ENCODE results near the gene GPLD1. TPM values are rescaled to one million over a fixed set of nuclear protein-coding genes. Genes with fewer than 3 reads are reported as not detected.

Gene GPLD1
- total and polyA plus RNA-seq, 10 donors = 0.15 to 4.3 (median 1.8) TPM

DNA sequence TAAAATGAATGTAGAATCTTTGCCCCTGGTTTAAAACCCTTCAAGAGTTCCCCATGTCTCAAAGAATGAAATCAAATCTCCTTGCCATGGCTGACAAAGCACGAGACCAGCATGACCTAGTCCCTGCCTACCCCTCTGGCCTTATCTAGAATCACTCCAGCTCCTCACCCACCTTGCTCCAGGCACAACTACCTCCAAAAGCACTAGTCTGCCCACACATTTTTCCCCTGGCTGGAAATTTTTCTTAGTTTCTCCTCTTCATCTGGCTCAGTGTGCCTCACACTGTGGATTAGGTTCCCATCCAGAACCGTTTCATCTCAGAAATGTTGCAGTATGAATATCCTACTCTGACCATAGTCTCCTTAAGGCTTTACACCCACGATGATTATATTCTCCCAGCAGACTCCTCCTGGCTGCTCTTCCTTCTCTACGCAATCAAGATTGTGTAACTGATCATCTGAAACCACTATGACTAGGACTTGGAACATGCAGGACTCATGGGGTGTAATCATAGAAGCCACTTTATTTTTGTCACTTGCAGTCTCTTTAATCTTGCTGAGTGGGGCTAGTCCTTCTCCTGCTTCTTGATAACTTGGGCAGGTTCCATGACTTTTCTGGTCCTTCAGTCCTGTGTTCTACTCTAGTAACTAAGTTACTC is 94.5 kb downstream of the GPLD1 start:
- H3K27me3 ChIP-seq (replicated peaks in 1 of 7) = peaks cover 0 to 29% (median 0%) of the 10 kb centered on the region in 7 donors
- DNase-seq = no peak
- H3K4me1 ChIP-seq = no peaks in the 10 kb centered on the region
- TF ChIP-seq POLR2A (IDR thresholded peaks at IDR 0.05) (no peak), POLR2AphosphoS5 (IDR thresholded peaks at IDR 0.05) (no peak)
- TF ChIP-seq, protein P1, sequence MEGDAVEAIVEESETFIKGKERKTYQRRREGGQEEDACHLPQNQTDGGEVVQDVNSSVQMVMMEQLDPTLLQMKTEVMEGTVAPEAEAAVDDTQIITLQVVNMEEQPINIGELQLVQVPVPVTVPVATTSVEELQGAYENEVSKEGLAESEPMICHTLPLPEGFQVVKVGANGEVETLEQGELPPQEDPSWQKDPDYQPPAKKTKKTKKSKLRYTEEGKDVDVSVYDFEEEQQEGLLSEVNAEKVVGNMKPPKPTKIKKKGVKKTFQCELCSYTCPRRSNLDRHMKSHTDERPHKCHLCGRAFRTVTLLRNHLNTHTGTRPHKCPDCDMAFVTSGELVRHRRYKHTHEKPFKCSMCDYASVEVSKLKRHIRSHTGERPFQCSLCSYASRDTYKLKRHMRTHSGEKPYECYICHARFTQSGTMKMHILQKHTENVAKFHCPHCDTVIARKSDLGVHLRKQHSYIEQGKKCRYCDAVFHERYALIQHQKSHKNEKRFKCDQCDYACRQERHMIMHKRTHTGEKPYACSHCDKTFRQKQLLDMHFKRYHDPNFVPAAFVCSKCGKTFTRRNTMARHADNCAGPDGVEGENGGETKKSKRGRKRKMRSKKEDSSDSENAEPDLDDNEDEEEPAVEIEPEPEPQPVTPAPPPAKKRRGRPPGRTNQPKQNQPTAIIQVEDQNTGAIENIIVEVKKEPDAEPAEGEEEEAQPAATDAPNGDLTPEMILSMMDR (IDR thresholded peaks at IDR 0.05 in 8 of 11, conservative IDR thresholded peaks at IDR 0.05 in 3 of 11) = no peak
- H3K27ac ChIP-seq = no peak overlapping the region
- no peaks in the 10 kb centered on the region for H3K36me3 ChIP-seq
- WGBS, 5 donors = 55 to 87% (median 67%) methylated on average over 4 of the region's 4 CpGs
- no peak overlapping the region for H3K4me3 ChIP-seq
- peaks cover 0 to 12% (median 0%) of the 10 kb centered on the region in 8 donors for H3K9me3 ChIP-seq
- intact Hi-C loops (cut with DNase I; ENCODE audit: low total_unique reads) = no loop called here

DNA sequence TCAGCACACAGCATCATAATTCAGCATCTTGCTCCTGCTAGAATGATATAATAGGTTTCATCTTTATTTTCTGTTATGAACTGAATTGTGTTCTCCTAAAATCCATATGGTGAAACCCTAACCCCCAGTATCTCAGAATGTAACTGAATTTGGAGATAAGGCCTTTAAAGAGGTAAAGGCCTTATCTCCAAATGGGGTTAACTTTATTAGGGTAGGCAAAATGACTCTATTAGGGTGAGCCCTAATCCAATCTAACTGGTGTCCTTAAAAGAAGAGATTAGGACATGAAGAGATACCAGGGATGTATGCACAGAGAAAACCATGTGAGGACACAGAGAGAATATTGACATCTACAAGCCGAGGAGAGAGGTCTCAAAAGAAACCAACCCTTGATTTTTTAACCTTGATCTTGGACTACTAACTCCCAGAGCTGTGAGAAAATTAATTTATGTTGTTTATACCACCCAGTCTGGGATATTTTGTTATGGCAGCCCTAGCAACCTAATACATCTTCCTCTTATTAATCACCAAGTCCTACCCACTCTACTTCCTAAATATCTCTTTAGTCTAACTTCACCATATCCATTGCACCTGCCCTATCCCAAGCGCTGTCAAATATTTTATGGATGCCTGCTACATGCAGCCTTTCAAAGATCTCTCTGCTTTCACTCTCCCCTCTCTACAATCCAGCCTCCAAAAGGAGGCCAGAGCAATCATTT is 95.2 kb downstream of the GPLD1 start:
- H3K4me1 ChIP-seq = no peaks in the 10 kb centered on the region
- WGBS, 5 donors = 88 to 98% (median 93%) methylated on average over 2 of the region's 2 CpGs

DNA sequence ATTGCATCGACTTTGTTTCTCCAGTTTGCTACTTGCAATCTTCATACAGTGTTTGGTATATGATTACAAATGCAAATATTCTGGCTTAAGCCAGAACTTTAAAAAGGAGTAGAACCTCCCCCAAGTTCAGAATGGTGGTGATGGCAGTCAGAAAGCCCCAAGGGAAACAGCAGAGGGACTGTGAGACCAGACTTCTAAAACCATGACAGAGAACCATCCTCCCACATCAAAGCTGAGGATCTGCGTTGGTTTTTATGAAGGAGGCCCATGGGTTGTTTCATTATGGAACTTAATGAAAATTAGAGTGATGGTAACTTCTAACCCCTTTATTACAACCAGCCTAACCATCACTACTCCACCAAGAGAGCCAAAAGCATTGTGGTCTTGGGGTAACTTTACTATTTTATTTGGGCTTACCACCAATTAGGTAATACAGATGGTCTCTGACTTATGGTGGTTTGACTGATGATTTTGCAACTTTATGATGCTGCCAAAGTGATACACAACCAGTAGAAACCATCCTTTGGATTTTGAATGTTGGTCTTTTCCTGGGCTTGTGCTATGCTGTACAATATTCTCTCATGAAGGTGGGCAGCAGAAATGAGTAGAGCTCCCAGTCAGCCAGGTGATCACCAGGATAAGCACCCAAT is 97.5 kb downstream of the GPLD1 start:
- no peak for TF ChIP-seq POLR2AphosphoS5 (IDR thresholded peaks at IDR 0.05)
- TF ChIP-seq POLR2A (IDR thresholded peaks at IDR 0.05) = no peak
- TF ChIP-seq, protein P1 (IDR thresholded peaks at IDR 0.05 in 8 of 11, conservative IDR thresholded peaks at IDR 0.05 in 3 of 11) = no peak
- Histone ChIP-seq H3K4me1 (no peaks in the 10 kb centered on the region), H3K36me3 (no peaks in the 10 kb centered on the region), H3K4me3 (no peak overlapping the region), H3K27me3 (replicated peaks in 1 of 7) (peaks cover 0 to 25% (median 0%) of the 10 kb centered on the region in 7 donors), H3K27ac (no peak overlapping the region), H3K9me3 (peaks cover 0 to 8% (median 0%) of the 10 kb centered on the region in 8 donors)
- no peak for DNase-seq
- WGBS, 5 donors = 64 to 76% (median 68%) methylated on average over 2 of the region's 2 CpGs
- intact Hi-C loops (cut with DNase I; ENCODE audit: low total_unique reads) = no loop called here

More for the DNA sequence above, 95.2 kb downstream of the GPLD1 start:
- intact Hi-C loops (cut with DNase I; ENCODE audit: low total_unique reads) = no loop called here
- no peak for DNase-seq
- Histone ChIP-seq H3K9me3 (peaks cover 0 to 12% (median 0%) of the 10 kb centered on the region in 8 donors), H3K27me3 (replicated peaks in 1 of 7) (peaks cover 0 to 31% (median 0%) of the 10 kb centered on the region in 7 donors), H3K27ac (no peak overlapping the region), H3K36me3 (no peaks in the 10 kb centered on the region), H3K4me3 (no peak overlapping the region)
- no peak for TF ChIP-seq POLR2AphosphoS5 (IDR thresholded peaks at IDR 0.05)
- TF ChIP-seq POLR2A (IDR thresholded peaks at IDR 0.05) = no peak
- TF ChIP-seq, protein P1 (IDR thresholded peaks at IDR 0.05 in 8 of 11, conservative IDR thresholded peaks at IDR 0.05 in 3 of 11) = no peak

DNA sequence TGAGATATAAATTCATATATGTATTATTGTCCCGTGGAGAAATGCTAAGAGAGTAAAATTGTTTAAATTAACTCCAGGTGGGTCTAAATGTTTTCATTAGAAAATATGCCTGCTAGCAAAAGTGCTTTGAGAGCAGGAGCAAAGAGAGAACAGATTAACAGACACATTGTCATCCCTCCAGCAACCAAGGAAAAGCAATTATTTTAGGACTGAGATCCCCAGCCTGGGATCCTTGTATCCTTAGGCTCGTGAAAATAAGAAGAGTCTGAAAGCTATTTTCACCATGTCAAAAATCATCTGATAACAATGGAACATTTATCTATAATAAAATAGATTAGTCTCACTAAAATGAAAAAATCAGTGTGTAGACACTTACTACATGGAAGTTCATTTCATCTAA is 98.2 kb downstream of the GPLD1 start:
- no peak for TF ChIP-seq POLR2A (IDR thresholded peaks at IDR 0.05)
- TF ChIP-seq POLR2AphosphoS5 (IDR thresholded peaks at IDR 0.05) = no peak
- TF ChIP-seq, protein P1 (IDR thresholded peaks at IDR 0.05 in 8 of 11, conservative IDR thresholded peaks at IDR 0.05 in 3 of 11) = no peak
- H3K9me3 ChIP-seq = peaks cover 0 to 2% (median 0%) of the 10 kb centered on the region in 8 donors
- 76 to 92% (median 79%) methylated on average over 2 of the region's 2 CpGs for WGBS, 5 donors
- H3K4me3 ChIP-seq = no peak overlapping the region
- no peak for DNase-seq
- H3K27me3 ChIP-seq (replicated peaks in 1 of 7) = peaks cover 0 to 18% (median 0%) of the 10 kb centered on the region in 7 donors
- intact Hi-C loops (cut with DNase I; ENCODE audit: low total_unique reads) = no loop called here
- no peak overlapping the region for H3K27ac ChIP-seq
- no peaks in the 10 kb centered on the region for H3K4me1 ChIP-seq
- H3K36me3 ChIP-seq = no peaks in the 10 kb centered on the region
